IMR-90 (cell line): Measurements from ENCODE around the gene NR2C1. TPM values are rescaled to one million over a fixed set of nuclear protein-coding genes. Genes with fewer than 3 reads are reported as not detected.

Experiments used
- ATAC-seq: fragments of 200-7000 bp; cut with Tn5 transposase; 2 replicates; pipeline ENCODE4 v1.9.1; 2020; ENCODE audit warnings: low read depth, mild to moderate bottlenecking, moderate library complexity
- BruUV-seq: library from RNA; stranded (reverse); fragments of 400-500 nt; replicated peaks from 2 replicates; lab custom pipeline; 2021; lab: Mats Ljungman, UMichigan
- CTCF ChIA-PET: fragments of 300-600 bp; formaldehyde crosslinking; extraction: SDS; loops from one replicate; lab custom pipeline; 2021; ENCODE audit warnings: antibody characterized with exemption; lab: Yijun Ruan, JAX
- POLR2A ChIA-PET: fragments of 300-600 bp; sonication (Branson Sonifier 250); formaldehyde crosslinking; loops from one replicate; lab custom pipeline; 2022; ENCODE audit warnings: antibody characterized with exemption; ENCODE audit not compliant: unreplicated experiment; lab: Charles Lee
- DNase-seq: peaks from one replicate; pipeline ENCODE4 v3.0.0; 2013
- H2AFZ ChIP-seq: replicated peaks from 2 replicates; pipeline ENCODE3; 2013; ENCODE audit warnings: low read length, mild to moderate bottlenecking; ENCODE audit not compliant: poor library complexity
- H2AK5ac ChIP-seq: 2 replicates; pipeline ENCODE4 v1.6.1; 2013; ENCODE audit warnings: low read depth, low read length, inconsistent platforms
- H2AK9ac ChIP-seq: replicated peaks from 2 replicates; pipeline ENCODE3; 2013; ENCODE audit warnings: mild to moderate bottlenecking, low read depth, low read length, moderate library complexity; ENCODE audit not compliant: poor library complexity
- H2BK120ac ChIP-seq: 2 replicates; pipeline ENCODE4 v1.6.1; 2013; ENCODE audit warnings: low read depth, low read length, inconsistent platforms
- H2BK15ac ChIP-seq: 3 replicates; pipeline ENCODE4 v1.6.1; 2013; ENCODE audit warnings: low read depth, low read length, inconsistent platforms
- H2BK20ac ChIP-seq: 2 replicates; pipeline ENCODE4 v1.6.1; 2013; ENCODE audit warnings: low read depth, mild to moderate bottlenecking, inconsistent platforms, low read length, moderate library complexity
- H2BK5ac ChIP-seq: 2 replicates; pipeline ENCODE4 v1.6.1; 2013; ENCODE audit warnings: mild to moderate bottlenecking, low read depth, low read length, inconsistent platforms; ENCODE audit not compliant: poor library complexity, severe bottlenecking
- H3K14ac ChIP-seq: replicated peaks from 2 replicates; pipeline ENCODE4 v1.6.1; 2013; ENCODE audit warnings: low read depth, low read length, inconsistent platforms
- H3K18ac ChIP-seq: 2 replicates; pipeline ENCODE4 v1.6.1; 2013; ENCODE audit warnings: low read depth, low read length, control low read depth
- H3K23ac ChIP-seq: 2 replicates; pipeline ENCODE4 v1.6.1; 2013; ENCODE audit warnings: low read depth, low read length, inconsistent platforms
- H3K27ac ChIP-seq: 2 replicates; pipeline ENCODE4 v1.5.1; 2013; ENCODE audit warnings: mild to moderate bottlenecking, control low read depth, low read length; ENCODE audit not compliant: insufficient read depth
- H3K27me3 ChIP-seq: 2 replicates; pipeline ENCODE4 v1.6.1; 2013; ENCODE audit warnings: low read length; ENCODE audit not compliant: control insufficient read depth, insufficient read depth
- H3K36me3 ChIP-seq: 2 replicates; pipeline ENCODE4 v1.6.1; 2013; ENCODE audit warnings: low read length, mixed read lengths; ENCODE audit not compliant: control insufficient read depth, insufficient read depth
- H3K4ac ChIP-seq: 2 replicates; pipeline ENCODE4 v1.6.1; 2013; ENCODE audit warnings: low read depth, low read length, inconsistent platforms
- H3K4me1 ChIP-seq: 2 replicates; pipeline ENCODE4 v1.6.1; 2013; ENCODE audit warnings: low read length, mixed read lengths; ENCODE audit not compliant: control insufficient read depth, insufficient read depth
- H3K4me2 ChIP-seq: 2 replicates; pipeline ENCODE4 v1.6.1; 2013; ENCODE audit warnings: low read depth, mild to moderate bottlenecking, control low read depth, low read length, moderate library complexity
- H3K4me3 ChIP-seq: 2 replicates; pipeline ENCODE4 v1.5.1; 2013; ENCODE audit warnings: low read depth, mild to moderate bottlenecking, control low read depth, low read length, moderate library complexity; ENCODE audit not compliant: insufficient read depth
- H3K56ac ChIP-seq: 2 replicates; pipeline ENCODE4 v1.6.1; 2013; ENCODE audit warnings: low read length, inconsistent platforms; ENCODE audit not compliant: insufficient read depth; ENCODE audit errors: extremely low read depth
- H3K79me1 ChIP-seq, 2 experiments: 2 replicates each; pipeline ENCODE4 v1.6.1; 2013; ENCODE audit warnings: low read length in 2 of 2, inconsistent platforms in 1 of 2, low read depth in 1 of 2
- H3K9ac ChIP-seq: 2 replicates; pipeline ENCODE4 v1.6.1; 2013; ENCODE audit warnings: low read depth, low read length, control low read depth
- H3K9me1 ChIP-seq: 2 replicates; pipeline ENCODE4 v1.6.1; 2013; ENCODE audit warnings: low read length, inconsistent platforms; ENCODE audit not compliant: insufficient read depth
- H3K9me3 ChIP-seq: 2 replicates; pipeline ENCODE4 v1.6.1; 2013; ENCODE audit warnings: low read length; ENCODE audit not compliant: control insufficient read depth, insufficient read depth
- H4K20me1 ChIP-seq: 2 replicates; pipeline ENCODE4 v1.6.1; 2013; ENCODE audit warnings: low read length, inconsistent platforms; ENCODE audit not compliant: insufficient read depth
- H4K5ac ChIP-seq: 2 replicates; pipeline ENCODE4 v1.6.1; 2013; ENCODE audit warnings: mild to moderate bottlenecking, low read depth, low read length, control low read depth
- H4K8ac ChIP-seq, 2 experiments: 2 replicates each; pipeline ENCODE4 v1.6.1; 2013; ENCODE audit warnings: low read depth in 2 of 2, low read length in 2 of 2, control low read depth in 1 of 2, inconsistent platforms in 1 of 2
- H4K91ac ChIP-seq: 2 replicates; pipeline ENCODE4 v1.6.1; 2013; ENCODE audit warnings: low read depth, low read length, inconsistent platforms; ENCODE audit not compliant: insufficient read depth
- BHLHE40 ChIP-seq: fragments of 150-350 bp; IDR thresholded peaks from 2 replicates; pipeline ENCODE4 v1.6.1; 2016; ENCODE audit warnings: mild to moderate bottlenecking, low read depth, low read length
- CEBPB ChIP-seq: IDR thresholded peaks from 2 replicates; pipeline ENCODE4 v1.6.1; 2012; ENCODE audit warnings: low read depth, low read length, improper control_type of control experiment
- MAFK ChIP-seq: IDR thresholded peaks from 2 replicates; pipeline ENCODE4 v1.6.1; 2012; ENCODE audit warnings: low read depth, low read length, improper control_type of control experiment
- MAZ ChIP-seq: IDR thresholded peaks from 2 replicates; pipeline ENCODE4 v1.6.1; 2012; ENCODE audit warnings: low read depth, mild to moderate bottlenecking, low read length, improper control_type of control experiment, moderate library complexity, borderline replicate concordance
- NFE2L2 ChIP-seq: fragments of 150-350 bp; IDR thresholded peaks from 2 replicates; pipeline ENCODE4 v1.6.1; 2016; ENCODE audit warnings: low read depth, mild to moderate bottlenecking, low read length
- POLR2A ChIP-seq: IDR thresholded peaks from 2 replicates; pipeline ENCODE4 v1.6.1; 2012; ENCODE audit warnings: mild to moderate bottlenecking, low read depth, low read length
- SMC3 ChIP-seq: fragments of 150-350 bp; IDR thresholded peaks from 2 replicates; pipeline ENCODE4 v1.6.1; 2016; ENCODE audit warnings: low read depth, mild to moderate bottlenecking, antibody characterized with exemption, low read length, moderate library complexity
- USF2 ChIP-seq: fragments of 150-350 bp; IDR thresholded peaks from 2 replicates; pipeline ENCODE4 v1.6.1; 2017; ENCODE audit warnings: mild to moderate bottlenecking, antibody characterized with exemption, low read length, low read depth
- WGBS, 2 experiments: methylation state at CpG; one replicate each; pipeline versions ENCODE4 v1.1.5 to v1.1.7; 2013; ENCODE audit warnings: missing lambda C conversion rate in 2 of 2; ENCODE audit not compliant: insufficient read length in 1 of 2; ENCODE audit errors: extremely low coverage in 2 of 2; 5-methylcytosine and 5-hydroxymethylcytosine counted together
- dilution Hi-C: fragments of 300-500 bp; cut with HindIII; formaldehyde crosslinking; loops from one replicate; pipeline ENCODE4 v1.14.3; 2018; ENCODE audit warnings: low sequenced_read_pairs; ENCODE audit not compliant: unreplicated experiment
- in situ Hi-C: fragments of 300-500 bp; cut with MboI; formaldehyde crosslinking; loops from 3 replicates; pipeline ENCODE4 v1.14.3; 2019; ENCODE audit warnings: low sequenced_read_pairs, inconsistent platforms, mixed read lengths
- intact Hi-C: fragments of 100-400 bp; cut with micrococcal nuclease; formaldehyde crosslinking; loops from 2 replicates; pipeline ENCODE4 v1.10.0; 2022
- polyA plus RNA-seq, 3 experiments: library from polyadenylated mRNA; depleted of rRNA; stranded (reverse); fragments of >200 nt; gene quantifications; 2 replicates each; pipeline ENCODE4 v1.2.3, GENCODE V29; 2012; ENCODE audit warnings: low replicate concordance in 1 of 3
- total RNA-seq: library from RNA; depleted of rRNA; stranded (reverse); fragments of >200 nt; gene quantifications from 2 replicates; pipeline ENCODE4 v1.2.3, GENCODE V29; 2012
- TF ChIP-seq, protein P1 (sequence below): conservative IDR thresholded peaks from 2 replicates; pipeline ENCODE4 v1.5.1; 2012; ENCODE audit warnings: mild to moderate bottlenecking, low read depth, low read length, improper control_type of control experiment

Gene NR2C1
- total and polyA plus RNA-seq, 2 of the 4 experiments (the other 2 are of a cell fraction) = 12.7 to 14.1 TPM

DNA sequence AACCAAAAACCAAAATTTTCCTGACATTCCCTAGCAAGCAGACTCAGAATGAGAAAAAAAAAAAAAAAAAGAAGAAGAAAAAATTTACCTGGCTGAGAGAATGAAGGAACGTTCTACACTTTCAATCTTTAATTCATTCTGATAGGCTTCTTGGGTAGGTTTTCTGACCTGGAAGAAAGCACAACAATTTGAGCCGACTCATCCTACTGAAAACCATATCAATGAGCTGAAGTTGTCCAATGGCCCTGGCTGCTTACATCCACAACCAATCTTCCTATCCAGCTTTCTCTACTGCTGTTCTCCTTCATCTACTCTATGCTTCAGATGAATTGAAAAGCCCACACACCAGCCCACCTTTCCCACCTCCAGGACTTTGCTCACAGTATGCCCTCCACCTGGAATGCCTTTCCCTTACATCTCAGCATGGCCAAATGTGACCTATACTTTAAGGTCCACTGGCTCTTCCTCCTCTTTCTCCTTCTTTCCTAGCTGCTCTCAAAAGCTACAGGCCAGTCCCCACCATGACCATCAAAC is 31.6 kb upstream of the NR2C1 start:
- in situ Hi-C loops = no loop called here
- H3K4me3 ChIP-seq = no peak overlapping the region
- H2BK15ac ChIP-seq = no peak overlapping the region
- H3K4me1 ChIP-seq = peaks cover 2% of the 10 kb centered on the region; the same call in 1 of the 2 replicates
- H2BK120ac ChIP-seq = no peak overlapping the region
- H4K8ac ChIP-seq = no peak overlapping the region
- H3K14ac ChIP-seq = no peak overlapping the region
- no peak overlapping the region for H2AK5ac ChIP-seq
- H3K36me3 ChIP-seq = peaks cover 21% of the 10 kb centered on the region
- H3K27ac ChIP-seq = no peak overlapping the region
- intact Hi-C loops = no loop called here
- no TSS peak for BruUV-seq
- H4K20me1 ChIP-seq = no peaks in the 10 kb centered on the region
- no peaks in the 10 kb centered on the region for H3K27me3 ChIP-seq
- H3K79me1 ChIP-seq = no peaks in the 10 kb centered on the region; a peak in 1 of 4 replicates
- TF ChIP-seq MAFK (no peak), NFE2L2 (no peak), POLR2A (no peak), MAZ (no peak), CEBPB (no peak), USF2 (no peak), BHLHE40 (no peak), SMC3 (no peak)
- TF ChIP-seq, protein P1, sequence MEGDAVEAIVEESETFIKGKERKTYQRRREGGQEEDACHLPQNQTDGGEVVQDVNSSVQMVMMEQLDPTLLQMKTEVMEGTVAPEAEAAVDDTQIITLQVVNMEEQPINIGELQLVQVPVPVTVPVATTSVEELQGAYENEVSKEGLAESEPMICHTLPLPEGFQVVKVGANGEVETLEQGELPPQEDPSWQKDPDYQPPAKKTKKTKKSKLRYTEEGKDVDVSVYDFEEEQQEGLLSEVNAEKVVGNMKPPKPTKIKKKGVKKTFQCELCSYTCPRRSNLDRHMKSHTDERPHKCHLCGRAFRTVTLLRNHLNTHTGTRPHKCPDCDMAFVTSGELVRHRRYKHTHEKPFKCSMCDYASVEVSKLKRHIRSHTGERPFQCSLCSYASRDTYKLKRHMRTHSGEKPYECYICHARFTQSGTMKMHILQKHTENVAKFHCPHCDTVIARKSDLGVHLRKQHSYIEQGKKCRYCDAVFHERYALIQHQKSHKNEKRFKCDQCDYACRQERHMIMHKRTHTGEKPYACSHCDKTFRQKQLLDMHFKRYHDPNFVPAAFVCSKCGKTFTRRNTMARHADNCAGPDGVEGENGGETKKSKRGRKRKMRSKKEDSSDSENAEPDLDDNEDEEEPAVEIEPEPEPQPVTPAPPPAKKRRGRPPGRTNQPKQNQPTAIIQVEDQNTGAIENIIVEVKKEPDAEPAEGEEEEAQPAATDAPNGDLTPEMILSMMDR = no peak
- no peak overlapping the region for H3K4ac ChIP-seq
- peak overlapping the region; percentile 31; the same call in 1 of the 2 replicates for H3K18ac ChIP-seq
- no peak for ATAC-seq
- no peak overlapping the region for H3K56ac ChIP-seq
- CTCF ChIA-PET = interaction anchor here (0.6 kb wide), 1 partner anchor 1350 kb away, joined by 5 read pairs; no protein-coding TSS in a partner anchor
- no peaks in the 10 kb centered on the region for H3K9me3 ChIP-seq
- no peak overlapping the region for H2BK5ac ChIP-seq
- DNase-seq = no peak
- dilution Hi-C loops = no loop called here
- no peak overlapping the region for H3K4me2 ChIP-seq
- no peak overlapping the region for H4K5ac ChIP-seq
- peaks cover 3% of the 10 kb centered on the region; the same call in 1 of the 2 replicates for H3K9me1 ChIP-seq
- no peak overlapping the region for H2BK20ac ChIP-seq
- H2AFZ ChIP-seq = no peak overlapping the region
- no peak overlapping the region for H3K23ac ChIP-seq
- no peak overlapping the region for H4K91ac ChIP-seq
- no peak overlapping the region for H2AK9ac ChIP-seq
- 83% methylated on average over 1 of the region's 2 CpGs; no CpG with 5 or more reads in 1 of the 2 experiments for WGBS, 2 experiments
- POLR2A ChIA-PET = no interaction called here
- H3K9ac ChIP-seq = no peak overlapping the region
